Right atrium auricular region (tissue), 2 donors: ENCODE data around the gene RPS3. TPM values are rescaled to one million over a fixed set of nuclear protein-coding genes. Genes with fewer than 3 reads are reported as not detected.
A peak's percentile ranks its signal among the peaks of the same experiment; 100 is the strongest.

Experiments used
- DNase-seq: peaks from one replicate; pipeline ENCODE4 v3.0.0-alpha.2; 2019; ENCODE audit warnings: low spot score
- H3K27ac ChIP-seq, 2 donors: fragments of 200-600 bp; sonication (generic); 1 replicate in 1 of 2; 2 replicates in 1 of 2; pipeline ENCODE4 v1.5.1; 2016 to 2019
- H3K27me3 ChIP-seq, 2 donors: fragments of 200-600 bp; sonication (generic); one replicate each; pipeline versions ENCODE4 v1.5.1 to v1.6.0; 2017 to 2019
- H3K36me3 ChIP-seq: fragments of 200-600 bp; sonication (generic); one replicate; pipeline ENCODE4 v1.5.1; 2016
- H3K4me1 ChIP-seq, 2 donors: fragments of 200-600 bp; sonication (generic); one replicate each; pipeline versions ENCODE4 v1.5.1 to v1.6.0; 2017 to 2019
- H3K4me3 ChIP-seq, 2 donors: fragments of 200-600 bp; sonication (generic); 1 replicate in 1 of 2; 2 replicates in 1 of 2; pipeline ENCODE4 v1.5.1; 2017 to 2019; ENCODE audit warnings: mild to moderate bottlenecking in 1 of 2, moderate library complexity in 1 of 2
- H3K9me3 ChIP-seq, 2 donors: fragments of 200-600 bp; sonication (generic); one replicate each; pipeline ENCODE4 v1.5.1; 2019
- CTCF ChIP-seq, 2 donors: fragments of 200-600 bp; sonication (generic); IDR thresholded peaks; one replicate each; pipeline ENCODE4 v1.5.1; 2019; ENCODE audit warnings: antibody characterized with exemption in 2 of 2
- total RNA-seq, 2 donors: library from RNA; depleted of rRNA; stranded (reverse); fragments of >200 nt; gene quantifications; one replicate each; pipeline ENCODE4 v1.1.0, GENCODE V29; 2016

The RPS3 gene
- total RNA-seq, 2 donors from 2014 or later, result 391 to 983 TPM

DNA sequence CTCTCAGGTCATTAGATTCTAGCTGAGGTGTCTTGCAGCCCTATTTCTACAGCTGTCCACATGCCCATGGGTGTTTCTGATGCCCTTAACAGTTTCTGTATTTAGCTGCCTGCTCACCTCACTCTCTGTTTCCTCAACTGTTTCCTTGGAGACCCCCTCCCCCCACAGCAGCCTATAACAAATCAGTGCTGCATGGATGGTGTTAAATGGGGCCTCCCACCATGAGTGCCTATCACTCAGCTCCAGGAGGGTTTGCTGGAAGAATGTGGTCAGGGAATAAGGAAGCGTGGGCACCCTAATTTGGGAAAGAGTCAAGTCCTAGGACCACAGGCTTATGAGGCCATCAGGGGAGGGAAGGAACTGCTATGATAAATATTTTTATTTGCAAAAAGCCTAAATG is 25.1 kb downstream of the RPS3 start:
- no peaks in the 10 kb centered on the region for H3K36me3 ChIP-seq
- no peak for DNase-seq
- H3K27ac ChIP-seq, result peak overlapping the region; percentile 18 to 41
- peaks cover 0 to 18% of the 10 kb centered on the region in 2 donors for H3K4me1 ChIP-seq
- H3K27me3 ChIP-seq, result no peaks in the 10 kb centered on the region
- no peak for TF ChIP-seq CTCF (IDR thresholded peaks at IDR 0.05)
- no peak overlapping the region for H3K4me3 ChIP-seq
- H3K9me3 ChIP-seq, result peaks cover 0 to 1% of the 10 kb centered on the region in 2 donors

DNA sequence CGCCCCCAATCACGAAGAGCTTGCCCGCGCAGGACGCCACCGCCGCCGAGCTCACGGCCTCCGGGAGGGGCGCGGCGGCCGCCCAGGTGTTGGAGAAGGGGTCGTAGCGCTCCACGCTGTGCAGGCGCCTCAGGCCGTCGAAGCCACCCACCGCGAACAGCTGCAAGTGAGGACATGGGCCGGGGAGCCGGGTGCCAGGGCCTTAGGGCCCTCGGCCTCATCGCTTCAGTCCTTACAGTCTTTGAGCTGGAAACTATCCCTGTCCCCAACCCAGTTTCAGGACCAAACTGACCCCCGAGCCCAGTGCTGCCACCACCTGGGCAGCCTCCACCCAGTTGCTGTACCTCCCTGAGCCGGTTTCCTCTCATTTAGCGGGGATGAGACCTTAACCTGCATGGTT is 26.1 kb downstream of the RPS3 start:
- no peak for DNase-seq
- no peak for TF ChIP-seq CTCF (IDR thresholded peaks at IDR 0.05)

GRCh38 chr11:75426720-75427086 is 27.4 kb downstream of the RPS3 start:
- Histone ChIP-seq H3K9me3 (peaks cover 0 to 6% of the 10 kb centered on the region in 2 donors), H3K4me1 (peaks cover 0 to 29% of the 10 kb centered on the region in 2 donors), H3K36me3 (no peaks in the 10 kb centered on the region), H3K27ac (no peak overlapping the region), H3K4me3 (no peak overlapping the region), H3K27me3 (peaks cover 0 to 9% of the 10 kb centered on the region in 2 donors)
- no peak for TF ChIP-seq CTCF (IDR thresholded peaks at IDR 0.05)
- DNase-seq, result no peak

More for the DNA sequence above, 26.1 kb downstream of the RPS3 start:
- Histone ChIP-seq H3K27me3 (no peaks in the 10 kb centered on the region), H3K27ac (no peak overlapping the region), H3K36me3 (no peaks in the 10 kb centered on the region), H3K9me3 (peaks cover 0 to 6% of the 10 kb centered on the region in 2 donors), H3K4me3 (no peak overlapping the region), H3K4me1 (peaks cover 0 to 24% of the 10 kb centered on the region in 2 donors)

DNA sequence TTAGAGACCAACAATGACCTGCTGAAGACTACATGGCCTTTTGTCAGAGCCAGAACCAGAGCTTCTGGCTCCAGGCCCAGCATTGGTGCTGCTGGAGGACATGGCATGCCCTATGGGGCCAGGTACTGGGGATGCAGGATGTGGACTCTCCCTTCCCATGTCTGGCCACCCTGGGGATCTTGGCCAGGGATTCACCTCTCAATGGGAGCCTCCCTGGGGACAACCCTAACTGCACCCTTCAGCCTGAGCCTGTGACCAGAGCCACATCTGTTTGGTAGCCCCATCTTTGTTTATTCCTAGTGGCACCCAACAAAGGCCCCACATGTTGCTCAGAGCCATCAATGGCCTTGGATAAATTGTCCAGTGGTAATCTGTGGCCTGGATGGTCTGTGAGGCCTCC is 27.9 kb downstream of the RPS3 start:
- TF ChIP-seq CTCF (IDR thresholded peaks at IDR 0.05), result no peak
- H3K9me3 ChIP-seq, result peaks cover 0 to 6% of the 10 kb centered on the region in 2 donors
- H3K27ac ChIP-seq, result no peak overlapping the region
- peaks cover 0 to 9% of the 10 kb centered on the region in 2 donors for H3K27me3 ChIP-seq
- no peaks in the 10 kb centered on the region for H3K36me3 ChIP-seq
- H3K4me3 ChIP-seq, result no peak overlapping the region
- no peak for DNase-seq
- H3K4me1 ChIP-seq, result peaks cover 0 to 29% of the 10 kb centered on the region in 2 donors

- no peaks in the 10 kb centered on the region for H3K36me3 ChIP-seq
- H3K27me3 ChIP-seq, result peaks cover 0 to 9% of the 10 kb centered on the region in 2 donors
- TF ChIP-seq CTCF (IDR thresholded peaks at IDR 0.05), result no peak
- peak; percentile 95 for DNase-seq
- peak overlapping the region; percentile 14 to 32 for H3K27ac ChIP-seq
- peaks cover 0 to 28% of the 10 kb centered on the region in 2 donors for H3K4me1 ChIP-seq
- peaks cover 0 to 6% of the 10 kb centered on the region in 2 donors for H3K9me3 ChIP-seq
- peak overlapping the region; percentile 33 to 43 for H3K4me3 ChIP-seq
Measured at GRCh38 chr11:75428281-75428724, 29.0 kb downstream of the RPS3 start.
